HEK293 (cell line): ENCODE data around the gene DAO.

Source experiments
- ZNF324 ChIP-seq: fragments of 450-650 bp; formaldehyde crosslinking; IDR thresholded peaks from 2 replicates; pipeline ENCODE4 v1.5.1; 2016; ENCODE audit warnings: missing biosample characterization, missing genetic modification characterization
- ZNF501 ChIP-seq: fragments of 450-650 bp; formaldehyde crosslinking; IDR thresholded peaks from 2 replicates; pipeline ENCODE4 v1.5.1; 2016; ENCODE audit warnings: missing biosample characterization, missing genetic modification characterization
- ZNF529 ChIP-seq: fragments of 450-650 bp; formaldehyde crosslinking; IDR thresholded peaks from 2 replicates; pipeline ENCODE4 v1.5.1; 2017; ENCODE audit warnings: missing genetic modification characterization, missing biosample characterization; ENCODE audit not compliant: insufficient replicate concordance

DNA sequence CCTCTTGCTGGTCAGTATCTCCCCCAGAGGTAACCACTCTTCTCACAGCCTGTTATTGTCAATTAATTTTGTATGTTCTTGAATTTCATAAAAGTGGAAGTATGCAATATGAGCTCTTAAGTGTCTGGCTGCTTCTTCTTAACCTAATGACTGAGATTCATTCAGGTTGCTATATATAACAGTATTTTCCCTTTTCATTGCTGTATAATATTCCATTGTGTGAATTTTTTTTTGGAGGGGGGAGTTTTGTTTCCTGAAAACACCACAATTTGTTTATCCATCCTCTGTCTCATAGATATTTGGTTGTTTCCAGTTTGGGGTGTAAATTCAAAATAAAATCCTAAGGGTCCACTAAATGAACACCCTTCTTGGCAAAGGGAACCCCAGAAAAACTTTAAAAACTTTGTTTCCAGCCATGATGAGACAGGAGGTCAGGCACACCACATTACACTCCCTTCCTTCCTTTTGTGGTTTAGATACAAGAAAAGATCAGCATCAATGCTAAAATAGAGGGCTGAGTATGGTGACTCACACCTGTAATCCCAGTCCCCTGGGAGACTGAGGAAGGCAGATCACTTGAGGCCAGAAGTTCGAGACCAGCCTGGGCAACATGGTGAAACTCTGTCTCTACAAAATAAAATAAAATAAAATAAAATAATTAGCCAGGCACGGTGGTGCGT lies 4.1 kb upstream of the DAO start:
- TF ChIP-seq ZNF501 (tag by site-specific recombination) (no peak), ZNF324 (no peak), ZNF529 (tag by site-specific recombination) (no peak)
